ENCODE data around the gene SEBOX. TPM values are rescaled to one million over a fixed set of nuclear protein-coding genes. Genes with fewer than 3 reads are reported as not detected.

Gene SEBOX
- total and polyA plus RNA-seq, 11 donors = not detected

DNA sequence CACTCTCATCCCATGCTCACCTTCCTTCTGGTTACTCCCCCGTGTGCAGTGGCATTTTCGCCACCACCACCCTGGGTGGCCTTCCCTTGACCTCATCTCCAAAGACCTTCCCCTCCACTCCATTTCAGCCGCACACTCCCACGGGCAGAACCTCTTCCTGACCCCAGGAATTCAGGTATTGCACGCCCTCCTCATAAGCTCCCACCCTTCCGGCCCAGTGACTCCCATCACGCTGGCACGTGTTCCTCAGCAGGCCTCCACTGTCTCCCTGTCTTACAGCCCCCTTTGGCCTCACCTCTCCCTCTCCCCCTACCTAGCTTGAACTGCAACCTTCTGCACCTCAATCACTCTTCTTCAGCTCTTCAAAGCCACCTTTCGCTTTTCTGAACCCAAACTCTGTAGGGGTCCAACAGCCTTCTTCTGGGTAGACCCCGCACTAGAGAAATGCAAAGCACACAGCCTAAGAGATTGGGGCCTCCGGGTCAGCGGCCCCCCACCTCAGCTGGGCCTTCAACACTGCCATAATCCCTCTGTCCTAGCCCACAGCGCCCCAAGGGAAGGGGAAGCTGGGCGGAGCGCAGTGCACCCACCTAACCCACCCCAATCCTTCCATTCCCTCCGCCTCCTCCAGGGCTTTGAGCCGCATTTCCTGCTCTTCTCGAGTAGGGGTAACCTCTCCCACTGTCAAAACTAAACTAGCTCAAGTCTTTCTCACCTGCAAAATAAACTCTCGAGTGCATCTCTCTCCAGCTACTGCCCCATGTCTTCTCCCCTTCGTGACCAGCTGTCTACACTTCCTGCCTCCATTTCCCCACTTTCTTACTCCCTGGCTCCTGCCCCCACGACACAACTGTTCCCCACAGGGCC is 47.7 kb downstream of the SEBOX start:
- Histone ChIP-seq H3K27ac (no peak overlapping the region), H3K9me3 (no peaks in the 10 kb centered on the region), H3K27me3 (no peaks in the 10 kb centered on the region), H3K4me1 (peaks cover 0 to 22% (median 15%) of the 10 kb centered on the region in 12 donors), H3K4me3 (no peak overlapping the region), H3K36me3 (no peaks in the 10 kb centered on the region)
- intact Hi-C loops (cut with DNase I) = loop anchor here in 1 of 10 donors (10.0 kb wide), 1 partner anchor 57 kb away; the partner anchor contains the start of genes SARM1 and VTN
- ATAC-seq (no peak), DNase-seq (no peak)
- no peak for TF ChIP-seq POLR2A (IDR thresholded peaks at IDR 0.05)
- TF ChIP-seq, protein P1, sequence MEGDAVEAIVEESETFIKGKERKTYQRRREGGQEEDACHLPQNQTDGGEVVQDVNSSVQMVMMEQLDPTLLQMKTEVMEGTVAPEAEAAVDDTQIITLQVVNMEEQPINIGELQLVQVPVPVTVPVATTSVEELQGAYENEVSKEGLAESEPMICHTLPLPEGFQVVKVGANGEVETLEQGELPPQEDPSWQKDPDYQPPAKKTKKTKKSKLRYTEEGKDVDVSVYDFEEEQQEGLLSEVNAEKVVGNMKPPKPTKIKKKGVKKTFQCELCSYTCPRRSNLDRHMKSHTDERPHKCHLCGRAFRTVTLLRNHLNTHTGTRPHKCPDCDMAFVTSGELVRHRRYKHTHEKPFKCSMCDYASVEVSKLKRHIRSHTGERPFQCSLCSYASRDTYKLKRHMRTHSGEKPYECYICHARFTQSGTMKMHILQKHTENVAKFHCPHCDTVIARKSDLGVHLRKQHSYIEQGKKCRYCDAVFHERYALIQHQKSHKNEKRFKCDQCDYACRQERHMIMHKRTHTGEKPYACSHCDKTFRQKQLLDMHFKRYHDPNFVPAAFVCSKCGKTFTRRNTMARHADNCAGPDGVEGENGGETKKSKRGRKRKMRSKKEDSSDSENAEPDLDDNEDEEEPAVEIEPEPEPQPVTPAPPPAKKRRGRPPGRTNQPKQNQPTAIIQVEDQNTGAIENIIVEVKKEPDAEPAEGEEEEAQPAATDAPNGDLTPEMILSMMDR (IDR thresholded peaks at IDR 0.05) = no peak
- WGBS, 4 donors = 82 to 87% (median 83%) methylated on average over 21 of the region's 21 CpGs

DNA sequence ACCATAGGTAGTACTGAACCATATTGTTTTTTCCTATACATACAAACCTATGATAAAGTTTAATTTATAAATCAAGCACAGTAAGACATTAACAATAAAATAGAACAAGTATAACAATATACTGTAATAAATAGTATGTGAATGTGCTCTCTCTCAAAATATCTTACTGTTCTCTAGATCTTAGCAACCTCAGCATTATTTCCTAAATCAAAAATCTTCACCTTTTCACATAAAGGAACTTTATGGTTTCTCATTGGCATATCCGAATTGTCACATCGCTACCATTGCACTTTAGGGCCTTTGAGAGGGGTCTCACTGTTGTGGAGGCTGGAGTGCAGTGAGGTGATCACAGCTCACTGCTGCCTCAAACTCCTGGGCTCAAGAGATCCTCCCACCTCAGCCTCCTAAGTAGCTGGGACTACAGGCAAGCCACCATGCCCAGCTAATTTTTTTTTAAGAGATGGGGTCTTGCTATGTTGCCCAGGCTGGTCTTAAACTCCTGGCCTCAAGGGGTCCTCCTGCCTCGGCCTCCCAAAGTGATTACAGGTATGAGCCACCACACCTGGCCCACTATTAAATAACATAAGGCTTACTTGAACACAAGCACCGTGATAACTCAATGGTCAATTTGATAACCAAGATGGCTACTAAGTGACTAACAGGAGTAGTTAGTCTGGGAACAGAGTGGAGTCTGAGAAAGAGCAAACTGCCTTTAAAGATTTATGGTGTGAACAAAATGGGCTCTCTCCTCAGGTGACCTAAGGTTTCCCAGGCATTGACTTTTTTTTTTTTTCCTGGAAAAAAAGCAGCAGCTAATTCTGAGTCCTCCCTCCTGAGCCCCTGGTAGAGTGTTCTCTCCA is 48.9 kb downstream of the SEBOX start:
- H3K9me3 ChIP-seq = no peaks in the 10 kb centered on the region
- WGBS, 4 donors = 88 to 96% (median 94%) methylated on average over 4 of the region's 4 CpGs
- H3K4me1 ChIP-seq = peaks cover 0 to 22% (median 15%) of the 10 kb centered on the region in 12 donors
- no peak overlapping the region for H3K27ac ChIP-seq
- no peaks in the 10 kb centered on the region for H3K27me3 ChIP-seq
- intact Hi-C loops (cut with DNase I) = loop anchor here in 1 of 10 donors (10.0 kb wide), 1 partner anchor 59 kb away; the partner anchor contains the start of genes SARM1 and VTN
- no peaks in the 10 kb centered on the region for H3K36me3 ChIP-seq
- TF ChIP-seq POLR2A (IDR thresholded peaks at IDR 0.05) = no peak
- TF ChIP-seq, protein P1 (IDR thresholded peaks at IDR 0.05) = no peak
- no peak overlapping the region for H3K4me3 ChIP-seq
- ATAC-seq (no peak), DNase-seq (no peak)

DNA sequence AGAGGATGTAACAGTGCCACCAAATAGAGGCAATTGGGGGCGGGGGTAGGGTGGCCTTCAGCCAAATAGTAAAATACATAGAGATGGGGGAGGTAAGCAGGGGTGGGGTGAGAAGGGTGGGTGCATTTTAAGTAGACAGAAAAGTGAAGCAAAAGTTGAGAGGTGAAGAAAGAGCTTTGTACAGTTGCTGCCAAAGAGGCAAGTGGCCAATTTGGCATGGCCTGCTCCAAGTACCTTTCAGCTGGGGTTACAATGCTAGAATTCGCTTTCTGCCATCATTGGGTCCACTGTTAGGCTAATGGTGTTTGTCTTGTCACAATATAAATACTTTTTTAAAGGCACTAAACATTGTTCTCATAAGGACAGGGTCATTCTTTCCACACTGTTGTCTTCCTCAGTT is 51.2 kb downstream of the SEBOX start:
- intact Hi-C loops (cut with DNase I) = loop anchor here in 1 of 10 donors (10.0 kb wide), 1 partner anchor 61 kb away; the partner anchor contains the start of genes SARM1 and VTN
- WGBS, 4 donors = 86 to 93% (median 88%) methylated on average over 2 of the region's 2 CpGs
- TF ChIP-seq, protein P1 (IDR thresholded peaks at IDR 0.05) = no peak
- TF ChIP-seq POLR2A (IDR thresholded peaks at IDR 0.05) = no peak
- ATAC-seq (no peak), DNase-seq (no peak)
- no peak overlapping the region for H3K4me3 ChIP-seq
- peaks cover 0 to 7% (median 0%) of the 10 kb centered on the region in 9 donors for H3K27me3 ChIP-seq
- H3K36me3 ChIP-seq = no peaks in the 10 kb centered on the region
- peaks cover 0 to 10% (median 8%) of the 10 kb centered on the region in 12 donors for H3K4me1 ChIP-seq
- H3K27ac ChIP-seq = no peak overlapping the region
- no peaks in the 10 kb centered on the region for H3K9me3 ChIP-seq

Small RNAs within 50 kb of the gene (microRNA-seq; reads per million reads assigned to microRNA genes)
- gene MIR4723 = 0.60 to 1.5 (median 0.83) reads per million in 4 donors

Other genes starting within 250 kb of the SEBOX start
- 1 to 10 TPM; 2.5 to 6.0 (median 3.3) TPM for gene TMEM97, start 46.0 kb downstream of the SEBOX start, total RNA-seq
- 1 to 10 TPM; 1.4 to 7.9 TPM for gene TMEM97, start 46.0 kb downstream of the SEBOX start, polyA plus RNA-seq
- 10 to 100 TPM in 6 of 9 donors, 1 to 10 TPM in 3; 7.9 to 16.7 (median 11.0) TPM for gene IFT20, start 29.7 kb downstream of the SEBOX start, total RNA-seq
- 10 to 100 TPM; 17.4 to 18.9 TPM for gene IFT20, start 29.7 kb downstream of the SEBOX start, polyA plus RNA-seq
- 10 to 100 TPM; 31.7 to 83.4 (median 50.3) TPM for gene TNFAIP1, start 29.4 kb downstream of the SEBOX start, total RNA-seq
- 10 to 100 TPM; 11.9 to 47.8 TPM for gene TNFAIP1, start 29.4 kb downstream of the SEBOX start, polyA plus RNA-seq
- 100 to 1,000 TPM; 125 to 194 (median 163) TPM for gene POLDIP2, start 7.7 kb downstream of the SEBOX start, total RNA-seq
- 100 to 1,000 TPM in 1 of 2 donors, 10 to 100 TPM in 1; 97.8 to 186 TPM for gene POLDIP2, start 7.7 kb downstream of the SEBOX start, polyA plus RNA-seq
- 100 to 1,000 TPM in 2 of 9 donors, 10 to 100 TPM in 7; 28.0 to 120 (median 67.3) TPM for gene VTN, start 5.1 kb upstream of the SEBOX start, total RNA-seq
- 10 to 100 TPM; 16.9 to 29.5 TPM for gene VTN, start 5.1 kb upstream of the SEBOX start, polyA plus RNA-seq
- gene SARM1, start 6.5 kb upstream of the SEBOX start, total RNA-seq = 10 to 100 TPM in 4 of 9 donors, 1 to 10 TPM in 5; 4.7 to 11.3 (median 8.5) TPM
- 1 to 10 TPM; 3.7 to 4.4 TPM for gene SARM1, start 6.5 kb upstream of the SEBOX start, polyA plus RNA-seq
- gene SLC46A1, start 41.0 kb upstream of the SEBOX start, total RNA-seq = 10 to 100 TPM in 2 of 9 donors, 1 to 10 TPM in 7; 3.4 to 13.9 (median 4.7) TPM
- gene SLC46A1, start 41.0 kb upstream of the SEBOX start, polyA plus RNA-seq = 1 to 10 TPM; 2.6 to 3.7 TPM
- gene SLC13A2, start 108.4 kb upstream of the SEBOX start, total RNA-seq = not detected
- under 1 TPM in 1 of 2 donors, not detected in 1; 0.03 TPM for gene SLC13A2, start 108.4 kb upstream of the SEBOX start, polyA plus RNA-seq
- not detected for gene FOXN1, start 141.1 kb upstream of the SEBOX start, total RNA-seq
- not detected for gene FOXN1, start 141.1 kb upstream of the SEBOX start, polyA plus RNA-seq
- 10 to 100 TPM; 12.8 to 30.7 (median 19.2) TPM for gene UNC119, start 187.4 kb upstream of the SEBOX start, total RNA-seq
- gene UNC119, start 187.4 kb upstream of the SEBOX start, polyA plus RNA-seq = 10 to 100 TPM; 18.4 to 23.7 TPM
- 10 to 100 TPM; 44.7 to 83.1 (median 55.1) TPM for gene PIGS, start 206.3 kb upstream of the SEBOX start, total RNA-seq
- gene PIGS, start 206.3 kb upstream of the SEBOX start, polyA plus RNA-seq = 10 to 100 TPM; 10.4 to 88.4 TPM
- 100 to 1,000 TPM; 154 to 677 (median 224) TPM for gene ALDOC, start 211.7 kb upstream of the SEBOX start, total RNA-seq
- gene ALDOC, start 211.7 kb upstream of the SEBOX start, polyA plus RNA-seq = 100 to 1,000 TPM; 179 to 220 TPM
- 10 to 100 TPM in 1 of 9 donors, 1 to 10 TPM in 4, under 1 TPM in 4; 0.39 to 11.6 (median 1.5) TPM for gene SPAG5, start 233.8 kb upstream of the SEBOX start, total RNA-seq
- gene SPAG5, start 233.8 kb upstream of the SEBOX start, polyA plus RNA-seq = 1 to 10 TPM in 1 of 2 donors, under 1 TPM in 1; 0.42 to 1.2 TPM
- gene RSKR, start 249.0 kb upstream of the SEBOX start, total RNA-seq = 1 to 10 TPM; 2.8 to 8.3 (median 4.7) TPM
- gene RSKR, start 249.0 kb upstream of the SEBOX start, polyA plus RNA-seq = 1 to 10 TPM; 3.6 to 3.9 TPM

Data from heart left ventricle (tissue), 16 donors.